HepG2 (cell line): ENCODE measurements around the gene OIT3. TPM values are rescaled to one million over a fixed set of nuclear protein-coding genes. Genes with fewer than 3 reads are reported as not detected.

Experiments
- ASH2L ChIP-seq: fragments of 300-600, 200-600 bp; sonication (generic); IDR thresholded peaks from 2 replicates; pipeline ENCODE4 v1.7.0; 2017; ENCODE audit warnings: low read depth, mild to moderate bottlenecking, moderate library complexity, mixed read lengths, low read length; ENCODE audit not compliant: insufficient read length
- FIP1L1 ChIP-seq: fragments of 200-400 bp; formaldehyde crosslinking; IDR thresholded peaks from 2 replicates; pipeline ENCODE4 v1.6.1; 2018; ENCODE audit warnings: low read depth, mild to moderate bottlenecking, low read length, moderate library complexity, borderline replicate concordance; ENCODE audit not compliant: insufficient read depth
- FOXA1 ChIP-seq, 2 experiments: fragments of 450-650 bp in 1 of 2; sonication (generic) in 1 of 2; formaldehyde crosslinking in 1 of 2; IDR thresholded peaks; 2 replicates each; pipeline versions ENCODE4 v1.4.0 to v1.6.1; 2016 to 2020; ENCODE audit warnings: missing genetic modification reagents in 1 of 2
- FOXP1 ChIP-seq, 2 experiments: fragments of 450-650 bp in 1 of 2; IDR thresholded peaks; 2 replicates each; pipeline ENCODE4 v1.6.1; 2017 to 2018; ENCODE audit warnings: antibody characterized with exemption in 1 of 2
- HNF4A ChIP-seq: sonication (generic); formaldehyde crosslinking; IDR thresholded peaks from 2 replicates; pipeline ENCODE4 v1.4.0; 2020; ENCODE audit warnings: missing genetic modification reagents
- MBNL3 ChIP-seq: fragments of 250-450 bp; sonication (Bioruptor Pico); conservative IDR thresholded peaks from 2 replicates; pipeline ENCODE4 v1.8.0; 2022; ENCODE audit warnings: mild to moderate bottlenecking, inconsistent platforms
- MEIS2 ChIP-seq: sonication (generic); formaldehyde crosslinking; IDR thresholded peaks from 2 replicates; pipeline ENCODE4 v1.9.0; 2021; ENCODE audit warnings: mild to moderate bottlenecking, missing genetic modification reagents
- NFATC3 ChIP-seq: sonication (generic); formaldehyde crosslinking; IDR thresholded peaks from 2 replicates; pipeline ENCODE4 v1.5.1; 2020; ENCODE audit warnings: mild to moderate bottlenecking, missing genetic modification reagents
- TEAD2 ChIP-seq: sonication (generic); formaldehyde crosslinking; IDR thresholded peaks from 2 replicates; pipeline ENCODE4 v1.9.0; 2021; ENCODE audit warnings: missing genetic modification reagents
- TOPORS ChIP-seq: sonication (generic); formaldehyde crosslinking; IDR thresholded peaks from 2 replicates; pipeline ENCODE4 v1.8.0; 2023; ENCODE audit warnings: mild to moderate bottlenecking, missing genetic modification reagents
- ZKSCAN8 ChIP-seq: IDR thresholded peaks from 2 replicates; pipeline ENCODE4 v1.6.1; 2016; ENCODE audit warnings: borderline replicate concordance, missing genetic modification reagents, missing compliant biosample characterization
- ZMYM3 ChIP-seq: sonication (generic); formaldehyde crosslinking; IDR thresholded peaks from 2 replicates; pipeline ENCODE4 v1.5.1; 2020; ENCODE audit warnings: mild to moderate bottlenecking, missing genetic modification reagents
- ZNF343 ChIP-seq: sonication (generic); formaldehyde crosslinking; IDR thresholded peaks from 2 replicates; pipeline ENCODE4 v1.4.0; 2020; ENCODE audit warnings: mild to moderate bottlenecking, missing genetic modification reagents
- ZNF558 ChIP-seq: sonication (generic); formaldehyde crosslinking; IDR thresholded peaks from 2 replicates; pipeline ENCODE4 v1.9.0; 2022; ENCODE audit warnings: mild to moderate bottlenecking, missing genetic modification reagents, borderline replicate concordance
- ZNF629 ChIP-seq: sonication (generic); formaldehyde crosslinking; conservative IDR thresholded peaks from 2 replicates; pipeline ENCODE4 v1.5.0; 2020; ENCODE audit warnings: missing genetic modification reagents
- ZNF644 ChIP-seq: IDR thresholded peaks from 2 replicates; pipeline ENCODE4 v1.6.1; 2016; ENCODE audit warnings: low read depth
- ZNF782 ChIP-seq: sonication (generic); formaldehyde crosslinking; IDR thresholded peaks from 2 replicates; pipeline ENCODE4 v1.4.0; 2020; ENCODE audit warnings: missing genetic modification reagents, mild to moderate bottlenecking, borderline replicate concordance
- polyA plus RNA-seq, 8 experiments: library from polyadenylated mRNA; depleted of rRNA in 3 of 8; stranded (reverse) in 7 of 8; unstranded in 1 of 8; fragments of >200 nt; fragmentation: Illumina TruSeq in 4 of 8; extraction: Trizol in 4 of 8; gene quantifications; 2 replicates each; pipeline versions ENCODE4 v1.2.1 to v1.2.3, GENCODE V29; 2011 to 2016; ENCODE audit warnings: low read depth in 4 of 8, missing spikeins in 1 of 8, mixed read lengths in 1 of 8; ENCODE audit not compliant: insufficient read depth in 1 of 8
- total RNA-seq, 5 experiments: library from RNA; depleted of rRNA; stranded (reverse); fragments of >200 nt; fragmentation: Illumina TruSeq; extraction: Trizol; gene quantifications; 2 replicates each; pipeline ENCODE4 v1.2.3, GENCODE V29; 2016; ENCODE audit warnings: low read depth in 1 of 5
- TF ChIP-seq, protein P1 (sequence below): sonication (generic); formaldehyde crosslinking; IDR thresholded peaks from 2 replicates; pipeline ENCODE4 v1.4.0; 2020; ENCODE audit warnings: missing genetic modification reagents
- TF ChIP-seq, protein P2 (sequence below): sonication (generic); formaldehyde crosslinking; conservative IDR thresholded peaks from 2 replicates; pipeline ENCODE4 v1.4.0; 2020; ENCODE audit warnings: mild to moderate bottlenecking, missing genetic modification reagents, moderate library complexity
- TF ChIP-seq, protein P3 (sequence below): sonication (generic); formaldehyde crosslinking; IDR thresholded peaks from 2 replicates; pipeline ENCODE4 v1.8.1; 2023; ENCODE audit warnings: mild to moderate bottlenecking, missing genetic modification reagents
- TF ChIP-seq, protein P4 (sequence below): IDR thresholded peaks from 2 replicates; pipeline ENCODE4 v1.6.1; 2016; ENCODE audit warnings: missing genetic modification reagents, missing compliant biosample characterization
- TF ChIP-seq, protein P5 (sequence below): sonication (generic); formaldehyde crosslinking; IDR thresholded peaks from 2 replicates; pipeline ENCODE4 v1.4.0; 2020; ENCODE audit warnings: missing genetic modification reagents

OIT3 gene
- total and polyA plus RNA-seq, 2 of the 13 experiments (the other 11 are each of a cell fraction or from before 2014, with no cell fraction given): not detected

DNA sequence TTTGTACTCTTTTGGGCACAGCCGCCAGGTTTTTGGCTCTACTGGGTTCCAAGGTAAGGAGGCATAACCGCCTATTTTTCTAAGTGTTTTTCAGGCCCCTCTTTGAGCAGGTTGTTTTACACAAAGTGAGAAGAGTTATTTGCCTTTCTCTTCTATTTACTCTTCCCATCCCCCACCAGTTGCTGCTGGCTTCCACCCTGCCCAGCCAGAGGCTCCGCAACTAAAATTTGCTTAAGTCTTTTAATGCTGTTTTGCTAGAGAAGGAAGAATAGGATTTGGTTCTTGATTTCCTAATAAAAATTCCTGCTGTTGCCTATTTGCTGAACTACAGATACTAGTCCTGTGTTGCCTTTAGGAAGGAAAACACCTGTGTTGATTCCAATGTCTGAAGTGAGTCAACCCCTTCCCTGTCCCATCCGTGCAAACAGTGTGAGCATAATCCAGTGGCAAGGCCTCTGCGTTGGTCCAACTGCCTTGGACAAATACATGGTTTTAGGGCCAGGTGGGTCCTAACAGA lies 59.2 kb downstream of the OIT3 start (continued):
- TF ChIP-seq ZMYM3 (CRISPR knock-in tag) (no peak), ASH2L (peak; percentile 28), NFATC3 (CRISPR knock-in tag) (no peak), FOXP1 (IDR thresholded peaks at IDR 0.05) (0 out of 2 replicates have a peak, but pooled peaks have one; percentile 35), FOXP1 (CRISPR knock-in tag; IDR thresholded peaks at IDR 0.05) (peak; percentile 50), ZNF644 (peak; percentile 78), FOXA1 (IDR thresholded peaks at IDR 0.05) (no peak), FOXA1 (CRISPR knock-in tag; IDR thresholded peaks at IDR 0.05) (peak; percentile 72; the same call in 1 of the 2 replicates), MBNL3 (CRISPR knock-in tag) (no peak), MEIS2 (0 out of 2 replicates have a peak, but pooled peaks have one; percentile 13), ZNF343 (no peak), TEAD2 (CRISPR knock-in tag) (no peak), TOPORS (CRISPR knock-in tag) (no peak), FIP1L1 (no peak), ZKSCAN8 (CRISPR knock-in tag) (peak; percentile 35; the same call in 1 of the 2 replicates), ZNF629 (CRISPR knock-in tag) (no peak), ZNF782 (CRISPR knock-in tag) (no peak), ZNF558 (CRISPR knock-in tag) (no peak), HNF4A (peak; percentile 51)
- TF ChIP-seq, protein P1, sequence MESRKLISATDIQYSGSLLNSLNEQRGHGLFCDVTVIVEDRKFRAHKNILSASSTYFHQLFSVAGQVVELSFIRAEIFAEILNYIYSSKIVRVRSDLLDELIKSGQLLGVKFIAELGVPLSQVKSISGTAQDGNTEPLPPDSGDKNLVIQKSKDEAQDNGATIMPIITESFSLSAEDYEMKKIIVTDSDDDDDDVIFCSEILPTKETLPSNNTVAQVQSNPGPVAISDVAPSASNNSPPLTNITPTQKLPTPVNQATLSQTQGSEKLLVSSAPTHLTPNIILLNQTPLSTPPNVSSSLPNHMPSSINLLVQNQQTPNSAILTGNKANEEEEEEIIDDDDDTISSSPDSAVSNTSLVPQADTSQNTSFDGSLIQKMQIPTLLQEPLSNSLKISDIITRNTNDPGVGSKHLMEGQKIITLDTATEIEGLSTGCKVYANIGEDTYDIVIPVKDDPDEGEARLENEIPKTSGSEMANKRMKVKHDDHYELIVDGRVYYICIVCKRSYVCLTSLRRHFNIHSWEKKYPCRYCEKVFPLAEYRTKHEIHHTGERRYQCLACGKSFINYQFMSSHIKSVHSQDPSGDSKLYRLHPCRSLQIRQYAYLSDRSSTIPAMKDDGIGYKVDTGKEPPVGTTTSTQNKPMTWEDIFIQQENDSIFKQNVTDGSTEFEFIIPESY (CRISPR knock-in tag): no peak
- TF ChIP-seq, protein P2, sequence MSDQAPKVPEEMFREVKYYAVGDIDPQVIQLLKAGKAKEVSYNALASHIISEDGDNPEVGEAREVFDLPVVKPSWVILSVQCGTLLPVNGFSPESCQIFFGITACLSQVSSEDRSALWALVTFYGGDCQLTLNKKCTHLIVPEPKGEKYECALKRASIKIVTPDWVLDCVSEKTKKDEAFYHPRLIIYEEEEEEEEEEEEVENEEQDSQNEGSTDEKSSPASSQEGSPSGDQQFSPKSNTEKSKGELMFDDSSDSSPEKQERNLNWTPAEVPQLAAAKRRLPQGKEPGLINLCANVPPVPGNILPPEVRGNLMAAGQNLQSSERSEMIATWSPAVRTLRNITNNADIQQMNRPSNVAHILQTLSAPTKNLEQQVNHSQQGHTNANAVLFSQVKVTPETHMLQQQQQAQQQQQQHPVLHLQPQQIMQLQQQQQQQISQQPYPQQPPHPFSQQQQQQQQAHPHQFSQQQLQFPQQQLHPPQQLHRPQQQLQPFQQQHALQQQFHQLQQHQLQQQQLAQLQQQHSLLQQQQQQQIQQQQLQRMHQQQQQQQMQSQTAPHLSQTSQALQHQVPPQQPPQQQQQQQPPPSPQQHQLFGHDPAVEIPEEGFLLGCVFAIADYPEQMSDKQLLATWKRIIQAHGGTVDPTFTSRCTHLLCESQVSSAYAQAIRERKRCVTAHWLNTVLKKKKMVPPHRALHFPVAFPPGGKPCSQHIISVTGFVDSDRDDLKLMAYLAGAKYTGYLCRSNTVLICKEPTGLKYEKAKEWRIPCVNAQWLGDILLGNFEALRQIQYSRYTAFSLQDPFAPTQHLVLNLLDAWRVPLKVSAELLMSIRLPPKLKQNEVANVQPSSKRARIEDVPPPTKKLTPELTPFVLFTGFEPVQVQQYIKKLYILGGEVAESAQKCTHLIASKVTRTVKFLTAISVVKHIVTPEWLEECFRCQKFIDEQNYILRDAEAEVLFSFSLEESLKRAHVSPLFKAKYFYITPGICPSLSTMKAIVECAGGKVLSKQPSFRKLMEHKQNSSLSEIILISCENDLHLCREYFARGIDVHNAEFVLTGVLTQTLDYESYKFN (CRISPR knock-in tag): peak; percentile 67
- TF ChIP-seq, protein P3, sequence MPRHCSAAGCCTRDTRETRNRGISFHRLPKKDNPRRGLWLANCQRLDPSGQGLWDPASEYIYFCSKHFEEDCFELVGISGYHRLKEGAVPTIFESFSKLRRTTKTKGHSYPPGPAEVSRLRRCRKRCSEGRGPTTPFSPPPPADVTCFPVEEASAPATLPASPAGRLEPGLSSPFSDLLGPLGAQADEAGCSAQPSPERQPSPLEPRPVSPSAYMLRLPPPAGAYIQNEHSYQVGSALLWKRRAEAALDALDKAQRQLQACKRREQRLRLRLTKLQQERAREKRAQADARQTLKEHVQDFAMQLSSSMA (CRISPR knock-in tag): no peak
- TF ChIP-seq, protein P4, sequence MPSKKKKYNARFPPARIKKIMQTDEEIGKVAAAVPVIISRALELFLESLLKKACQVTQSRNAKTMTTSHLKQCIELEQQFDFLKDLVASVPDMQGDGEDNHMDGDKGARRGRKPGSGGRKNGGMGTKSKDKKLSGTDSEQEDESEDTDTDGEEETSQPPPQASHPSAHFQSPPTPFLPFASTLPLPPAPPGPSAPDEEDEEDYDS (CRISPR knock-in tag): peak; percentile 22; the same call in 1 of the 2 replicates
- TF ChIP-seq, protein P5, sequence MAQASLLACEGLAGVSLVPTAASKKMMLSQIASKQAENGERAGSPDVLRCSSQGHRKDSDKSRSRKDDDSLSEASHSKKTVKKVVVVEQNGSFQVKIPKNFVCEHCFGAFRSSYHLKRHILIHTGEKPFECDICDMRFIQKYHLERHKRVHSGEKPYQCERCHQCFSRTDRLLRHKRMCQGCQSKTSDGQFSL: no peak
